HepG2 (cell line): Measurements from ENCODE around the gene PARN. TPM values are rescaled to one million over a fixed set of nuclear protein-coding genes. Genes with fewer than 3 reads are reported as not detected.

Experiments
- ARNT2 ChIP-seq: sonication (generic); formaldehyde crosslinking; IDR thresholded peaks from 2 replicates; pipeline ENCODE4 v1.8.0; 2022; ENCODE audit warnings: mild to moderate bottlenecking, low read depth, missing genetic modification reagents, moderate library complexity
- CCAR2 ChIP-seq: fragments of 200-400 bp; formaldehyde crosslinking; optimal IDR thresholded peaks from 2 replicates; pipeline ENCODE3; 2018; ENCODE audit warnings: low read depth, mild to moderate bottlenecking, low read length, moderate library complexity
- DR1 ChIP-seq: sonication (generic); formaldehyde crosslinking; IDR thresholded peaks from 2 replicates; pipeline ENCODE4 v1.8.0; 2021; ENCODE audit warnings: mild to moderate bottlenecking, missing genetic modification reagents, inconsistent platforms
- EED ChIP-seq: sonication (generic); formaldehyde crosslinking; IDR thresholded peaks from 2 replicates; pipeline ENCODE4 v1.5.0; 2020; ENCODE audit warnings: mild to moderate bottlenecking, missing genetic modification reagents
- EP300 ChIP-seq, 3 experiments: sonication (generic) in 1 of 3; formaldehyde crosslinking in 1 of 3; IDR thresholded peaks; 2 replicates each; pipeline versions ENCODE4 v1.5.1 to v1.6.1; 2011 to 2020; ENCODE audit warnings: low read depth in 2 of 3, low read length in 2 of 3, borderline replicate concordance in 1 of 3, improper control_type of control experiment in 1 of 3, mild to moderate bottlenecking in 1 of 3, missing genetic modification reagents in 1 of 3, moderate library complexity in 1 of 3
- FOXO1 ChIP-seq: sonication (generic); formaldehyde crosslinking; IDR thresholded peaks from 2 replicates; pipeline ENCODE4 v1.4.0; 2020; ENCODE audit warnings: missing genetic modification reagents
- FOXP1 ChIP-seq, 2 experiments: fragments of 450-650 bp in 1 of 2; IDR thresholded peaks; 2 replicates each; pipeline ENCODE4 v1.6.1; 2017 to 2018; ENCODE audit warnings: antibody characterized with exemption in 1 of 2
- GABPB1 ChIP-seq: IDR thresholded peaks from 2 replicates; pipeline ENCODE4 v1.6.1; 2016; ENCODE audit warnings: mild to moderate bottlenecking, missing genetic modification reagents, moderate library complexity, missing compliant biosample characterization
- GATA4 ChIP-seq: sonication (generic); IDR thresholded peaks from 2 replicates; pipeline ENCODE4 v1.6.1; 2016; ENCODE audit warnings: antibody characterized with exemption, low read depth, borderline replicate concordance
- SMAD9 ChIP-seq: sonication (generic); formaldehyde crosslinking; IDR thresholded peaks from 2 replicates; pipeline ENCODE4 v1.5.1; 2020; ENCODE audit warnings: mild to moderate bottlenecking, missing genetic modification reagents
- SMARCC2 ChIP-seq: fragments of 450-650 bp; IDR thresholded peaks from 2 replicates; pipeline ENCODE4 v1.6.1; 2017; ENCODE audit warnings: antibody characterized with exemption, mild to moderate bottlenecking
- SSRP1 ChIP-seq: IDR thresholded peaks from 2 replicates; pipeline ENCODE4 v1.6.1; 2016; ENCODE audit warnings: control low read depth
- YEATS2 ChIP-seq: sonication (generic); formaldehyde crosslinking; IDR thresholded peaks from 2 replicates; pipeline ENCODE4 v1.4.0; 2020; ENCODE audit warnings: missing genetic modification reagents, borderline replicate concordance
- ZBTB20 ChIP-seq: sonication (generic); formaldehyde crosslinking; IDR thresholded peaks from 2 replicates; pipeline ENCODE4 v1.8.1; 2023; ENCODE audit warnings: missing genetic modification reagents, low read depth, mild to moderate bottlenecking, borderline replicate concordance
- ZNF205 ChIP-seq: IDR thresholded peaks from 2 replicates; pipeline ENCODE4 v1.6.1; 2018; ENCODE audit warnings: missing biosample characterization, missing genetic modification reagents
- ZNF556 ChIP-seq: sonication (generic); formaldehyde crosslinking; IDR thresholded peaks from 2 replicates; pipeline ENCODE4 v1.4.0; 2020; ENCODE audit warnings: mild to moderate bottlenecking, missing genetic modification reagents, borderline replicate concordance
- polyA plus RNA-seq, 8 experiments: library from polyadenylated mRNA; depleted of rRNA in 3 of 8; stranded (reverse) in 7 of 8; unstranded in 1 of 8; fragments of >200 nt; fragmentation: Illumina TruSeq in 4 of 8; extraction: Trizol in 4 of 8; gene quantifications; 2 replicates each; pipeline versions ENCODE4 v1.2.1 to v1.2.3, GENCODE V29; 2011 to 2016; ENCODE audit warnings: low read depth in 4 of 8, missing spikeins in 1 of 8, mixed read lengths in 1 of 8; ENCODE audit not compliant: insufficient read depth in 1 of 8
- total RNA-seq, 5 experiments: library from RNA; depleted of rRNA; stranded (reverse); fragments of >200 nt; fragmentation: Illumina TruSeq; extraction: Trizol; gene quantifications; 2 replicates each; pipeline ENCODE4 v1.2.3, GENCODE V29; 2016; ENCODE audit warnings: low read depth in 1 of 5
- TF ChIP-seq, protein P1 (sequence below): sonication (generic); formaldehyde crosslinking; IDR thresholded peaks from 2 replicates; pipeline ENCODE4 v1.8.1; 2022; ENCODE audit warnings: low read depth, mild to moderate bottlenecking, missing genetic modification reagents
- TF ChIP-seq, protein P2 (sequence below): IDR thresholded peaks from 2 replicates; pipeline ENCODE4 v1.6.1; 2016; ENCODE audit warnings: low read depth
- TF ChIP-seq, protein P3 (sequence below): sonication (generic); formaldehyde crosslinking; conservative IDR thresholded peaks from 2 replicates; pipeline ENCODE4 v1.8.0; 2022; ENCODE audit warnings: mild to moderate bottlenecking, moderate library complexity, missing genetic modification reagents
- TF ChIP-seq, protein P4 (sequence below): IDR thresholded peaks from 2 replicates; pipeline ENCODE4 v1.6.1; 2016

The PARN gene
- total and polyA plus RNA-seq, 2 of the 13 experiments (the other 11 are each of a cell fraction or from before 2014, with no cell fraction given) = 13.3 to 47.6 TPM

DNA sequence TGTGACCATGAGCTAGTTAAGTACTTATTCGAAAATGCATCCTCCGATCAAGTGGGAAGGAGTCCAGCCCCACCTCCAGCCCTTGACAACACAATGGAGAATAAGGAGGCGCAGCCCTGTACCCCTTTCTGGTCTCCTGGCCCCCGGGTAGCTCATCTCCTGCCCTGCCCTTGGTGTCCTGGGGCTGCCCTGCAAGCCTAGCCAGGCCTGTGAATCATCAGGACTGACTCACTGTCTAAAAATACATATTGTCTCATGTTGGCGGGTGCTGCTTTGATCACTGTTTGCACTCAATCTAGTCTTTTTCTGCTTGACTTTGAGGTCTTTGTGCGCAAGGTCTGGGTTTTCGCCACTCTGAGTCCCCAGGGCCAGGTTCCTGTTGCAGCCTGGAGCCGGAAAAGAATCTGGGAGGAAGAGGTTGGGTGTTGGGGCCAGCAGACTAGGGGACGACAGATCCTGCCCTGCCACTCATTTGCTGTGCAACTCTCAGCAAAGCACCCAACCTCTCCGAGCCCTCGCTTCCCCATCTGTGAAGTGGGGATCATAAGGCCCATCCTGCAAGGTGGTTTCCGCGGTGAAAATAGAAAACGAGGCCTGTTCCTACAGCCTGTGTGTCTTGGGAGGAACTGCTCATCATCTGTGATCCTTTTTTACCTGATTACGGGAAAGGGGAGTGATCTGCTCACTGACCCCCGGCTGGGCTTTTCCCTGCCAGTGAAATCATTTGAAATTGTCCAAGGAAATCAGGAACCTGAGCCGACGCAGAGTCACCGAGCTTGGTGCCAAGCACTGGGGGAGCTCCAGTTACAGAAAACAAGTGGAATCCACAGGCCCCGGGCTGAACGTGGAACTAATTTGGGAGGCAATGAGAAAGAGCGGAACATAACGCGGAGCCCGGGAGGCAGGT, 230.4 kb downstream of the PARN start (continued):
- TF ChIP-seq ARNT2 = peak; percentile 91
- TF ChIP-seq, protein P1, sequence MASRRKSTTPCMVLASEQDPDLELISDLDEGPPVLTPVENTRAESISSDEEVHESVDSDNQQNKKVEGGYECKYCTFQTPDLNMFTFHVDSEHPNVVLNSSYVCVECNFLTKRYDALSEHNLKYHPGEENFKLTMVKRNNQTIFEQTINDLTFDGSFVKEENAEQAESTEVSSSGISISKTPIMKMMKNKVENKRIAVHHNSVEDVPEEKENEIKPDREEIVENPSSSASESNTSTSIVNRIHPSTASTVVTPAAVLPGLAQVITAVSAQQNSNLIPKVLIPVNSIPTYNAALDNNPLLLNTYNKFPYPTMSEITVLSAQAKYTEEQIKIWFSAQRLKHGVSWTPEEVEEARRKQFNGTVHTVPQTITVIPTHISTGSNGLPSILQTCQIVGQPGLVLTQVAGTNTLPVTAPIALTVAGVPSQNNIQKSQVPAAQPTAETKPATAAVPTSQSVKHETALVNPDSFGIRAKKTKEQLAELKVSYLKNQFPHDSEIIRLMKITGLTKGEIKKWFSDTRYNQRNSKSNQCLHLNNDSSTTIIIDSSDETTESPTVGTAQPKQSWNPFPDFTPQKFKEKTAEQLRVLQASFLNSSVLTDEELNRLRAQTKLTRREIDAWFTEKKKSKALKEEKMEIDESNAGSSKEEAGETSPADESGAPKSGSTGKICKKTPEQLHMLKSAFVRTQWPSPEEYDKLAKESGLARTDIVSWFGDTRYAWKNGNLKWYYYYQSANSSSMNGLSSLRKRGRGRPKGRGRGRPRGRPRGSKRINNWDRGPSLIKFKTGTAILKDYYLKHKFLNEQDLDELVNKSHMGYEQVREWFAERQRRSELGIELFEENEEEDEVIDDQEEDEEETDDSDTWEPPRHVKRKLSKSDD (CRISPR knock-in tag) = peak; percentile 55; the same call in 1 of the 2 replicates
- TF ChIP-seq EED (CRISPR knock-in tag) = peak; percentile 50; the same call in 1 of the 2 replicates
- TF ChIP-seq DR1 = peak; percentile 59; the same call in 1 of the 2 replicates
- peak; percentile 58; the same call in 1 of the 2 replicates for TF ChIP-seq ZBTB20 (CRISPR knock-in tag)
- TF ChIP-seq, protein P2, sequence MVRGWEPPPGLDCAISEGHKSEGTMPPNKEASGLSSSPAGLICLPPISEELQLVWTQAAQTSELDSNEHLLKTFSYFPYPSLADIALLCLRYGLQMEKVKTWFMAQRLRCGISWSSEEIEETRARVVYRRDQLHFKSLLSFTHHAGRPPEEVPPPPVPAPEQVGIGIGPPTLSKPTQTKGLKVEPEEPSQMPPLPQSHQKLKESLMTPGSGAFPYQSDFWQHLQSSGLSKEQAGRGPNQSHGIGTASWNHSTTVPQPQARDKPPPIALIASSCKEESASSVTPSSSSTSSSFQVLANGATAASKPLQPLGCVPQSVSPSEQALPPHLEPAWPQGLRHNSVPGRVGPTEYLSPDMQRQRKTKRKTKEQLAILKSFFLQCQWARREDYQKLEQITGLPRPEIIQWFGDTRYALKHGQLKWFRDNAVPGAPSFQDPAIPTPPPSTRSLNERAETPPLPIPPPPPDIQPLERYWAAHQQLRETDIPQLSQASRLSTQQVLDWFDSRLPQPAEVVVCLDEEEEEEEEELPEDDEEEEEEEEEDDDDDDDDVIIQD (CRISPR knock-in tag) = peak; percentile 91
- TF ChIP-seq EP300 (IDR thresholded peaks at IDR 0.05; ENCODE audit: low read depth in 2 of 2, low read length in 2 of 2) = peak; percentile 90 to 96
- TF ChIP-seq EP300 (CRISPR knock-in tag; IDR thresholded peaks at IDR 0.05; ENCODE audit: borderline replicate concordance) = peak; percentile 96
- peak; percentile 74; the same call in 1 of the 2 replicates for TF ChIP-seq SSRP1 (CRISPR knock-in tag)
- no peak for TF ChIP-seq YEATS2 (CRISPR knock-in tag)
- no peak for TF ChIP-seq CCAR2
- peak; percentile 48; the same call in 1 of the 2 replicates for TF ChIP-seq ZNF556 (CRISPR knock-in tag)
- peak; percentile 71 for TF ChIP-seq GABPB1 (CRISPR knock-in tag)
- TF ChIP-seq, protein P3, sequence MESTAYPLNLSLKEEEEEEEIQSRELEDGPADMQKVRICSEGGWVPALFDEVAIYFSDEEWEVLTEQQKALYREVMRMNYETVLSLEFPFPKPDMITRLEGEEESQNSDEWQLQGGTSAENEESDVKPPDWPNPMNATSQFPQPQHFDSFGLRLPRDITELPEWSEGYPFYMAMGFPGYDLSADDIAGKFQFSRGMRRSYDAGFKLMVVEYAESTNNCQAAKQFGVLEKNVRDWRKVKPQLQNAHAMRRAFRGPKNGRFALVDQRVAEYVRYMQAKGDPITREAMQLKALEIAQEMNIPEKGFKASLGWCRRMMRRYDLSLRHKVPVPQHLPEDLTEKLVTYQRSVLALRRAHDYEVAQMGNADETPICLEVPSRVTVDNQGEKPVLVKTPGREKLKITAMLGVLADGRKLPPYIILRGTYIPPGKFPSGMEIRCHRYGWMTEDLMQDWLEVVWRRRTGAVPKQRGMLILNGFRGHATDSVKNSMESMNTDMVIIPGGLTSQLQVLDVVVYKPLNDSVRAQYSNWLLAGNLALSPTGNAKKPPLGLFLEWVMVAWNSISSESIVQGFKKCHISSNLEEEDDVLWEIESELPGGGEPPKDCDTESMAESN = peak; percentile 87; the same call in 1 of the 2 replicates
- TF ChIP-seq, protein P4, sequence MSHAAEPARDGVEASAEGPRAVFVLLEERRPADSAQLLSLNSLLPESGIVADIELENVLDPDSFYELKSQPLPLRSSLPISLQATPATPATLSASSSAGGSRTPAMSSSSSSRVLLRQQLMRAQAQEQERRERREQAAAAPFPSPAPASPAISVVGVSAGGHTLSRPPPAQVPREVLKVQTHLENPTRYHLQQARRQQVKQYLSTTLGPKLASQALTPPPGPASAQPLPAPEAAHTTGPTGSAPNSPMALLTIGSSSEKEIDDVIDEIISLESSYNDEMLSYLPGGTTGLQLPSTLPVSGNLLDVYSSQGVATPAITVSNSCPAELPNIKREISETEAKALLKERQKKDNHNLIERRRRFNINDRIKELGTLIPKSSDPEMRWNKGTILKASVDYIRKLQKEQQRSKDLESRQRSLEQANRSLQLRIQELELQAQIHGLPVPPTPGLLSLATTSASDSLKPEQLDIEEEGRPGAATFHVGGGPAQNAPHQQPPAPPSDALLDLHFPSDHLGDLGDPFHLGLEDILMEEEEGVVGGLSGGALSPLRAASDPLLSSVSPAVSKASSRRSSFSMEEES (CRISPR knock-in tag) = peak; percentile 91
- TF ChIP-seq ZNF205 (CRISPR knock-in tag) = peak; percentile 95
- TF ChIP-seq FOXP1 (IDR thresholded peaks at IDR 0.05) = 0 out of 2 replicates have a peak, but pooled peaks have one; percentile 19
- peak; percentile 87 for TF ChIP-seq FOXP1 (CRISPR knock-in tag; IDR thresholded peaks at IDR 0.05)
- no peak; the same call in 1 of the 2 replicates for TF ChIP-seq SMAD9
- TF ChIP-seq FOXO1 (CRISPR knock-in tag) = peak; percentile 91
- TF ChIP-seq GATA4 = peak; percentile 65; the same call in 1 of the 2 replicates
- TF ChIP-seq SMARCC2 = no peak
